ENCODE measurements around the gene BRWD1. TPM values are rescaled to one million over a fixed set of nuclear protein-coding genes. Genes with fewer than 3 reads are reported as not detected.

The BRWD1 gene
- total and polyA plus RNA-seq, 2 of the 13 experiments (the other 11 are each of a cell fraction or from before 2014, with no cell fraction given): 13.9 to 28.0 TPM

- TF ChIP-seq NKX3-1 (CRISPR knock-in tag; IDR thresholded peaks at IDR 0.05) (0 out of 2 replicates have a peak, but pooled peaks have one; percentile 24), MXD4 (CRISPR knock-in tag; IDR thresholded peaks at IDR 0.05) (no peak), ZNF160 (CRISPR knock-in tag; IDR thresholded peaks at IDR 0.05) (no peak), CEBPZ (IDR thresholded peaks at IDR 0.05; ENCODE audit: low read length) (no peak), ZNF256 (CRISPR knock-in tag; conservative IDR thresholded peaks at IDR 0.05) (no peak), SP2 (CRISPR knock-in tag; IDR thresholded peaks at IDR 0.05) (peak; percentile 84), ZNF232 (CRISPR knock-in tag; IDR thresholded peaks at IDR 0.05; ENCODE audit: borderline replicate concordance) (peak; percentile 46; the same call in 1 of the 2 replicates), MYC (CRISPR knock-in tag; IDR thresholded peaks at IDR 0.05; ENCODE audit: borderline replicate concordance) (peak; percentile 53), RARG (CRISPR knock-in tag; IDR thresholded peaks at IDR 0.05; ENCODE audit: low read depth) (no peak), NBN (conservative IDR thresholded peaks at IDR 0.05) (no peak), ZNF777 (CRISPR knock-in tag; IDR thresholded peaks at IDR 0.05) (no peak), ZNF672 (CRISPR knock-in tag; IDR thresholded peaks at IDR 0.05) (no peak), POGZ (CRISPR knock-in tag; IDR thresholded peaks at IDR 0.05) (0 out of 2 replicates have a peak, but pooled peaks have one; percentile 2), LBX2 (CRISPR knock-in tag; IDR thresholded peaks at IDR 0.05; ENCODE audit: borderline replicate concordance) (0 out of 2 replicates have a peak, but pooled peaks have one; percentile 28), JARID2 (CRISPR knock-in tag; IDR thresholded peaks at IDR 0.05; ENCODE audit: insufficient replicate concordance) (no peak), MTF2 (CRISPR knock-in tag; IDR thresholded peaks at IDR 0.05; ENCODE audit: borderline replicate concordance) (no peak), HNF1B (CRISPR knock-in tag; IDR thresholded peaks at IDR 0.05) (no peak)
- TF ChIP-seq, protein P1, sequence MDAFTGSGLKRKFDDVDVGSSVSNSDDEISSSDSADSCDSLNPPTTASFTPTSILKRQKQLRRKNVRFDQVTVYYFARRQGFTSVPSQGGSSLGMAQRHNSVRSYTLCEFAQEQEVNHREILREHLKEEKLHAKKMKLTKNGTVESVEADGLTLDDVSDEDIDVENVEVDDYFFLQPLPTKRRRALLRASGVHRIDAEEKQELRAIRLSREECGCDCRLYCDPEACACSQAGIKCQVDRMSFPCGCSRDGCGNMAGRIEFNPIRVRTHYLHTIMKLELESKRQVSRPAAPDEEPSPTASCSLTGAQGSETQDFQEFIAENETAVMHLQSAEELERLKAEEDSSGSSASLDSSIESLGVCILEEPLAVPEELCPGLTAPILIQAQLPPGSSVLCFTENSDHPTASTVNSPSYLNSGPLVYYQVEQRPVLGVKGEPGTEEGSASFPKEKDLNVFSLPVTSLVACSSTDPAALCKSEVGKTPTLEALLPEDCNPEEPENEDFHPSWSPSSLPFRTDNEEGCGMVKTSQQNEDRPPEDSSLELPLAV (CRISPR knock-in tag; conservative IDR thresholded peaks at IDR 0.05; ENCODE audit: low read depth): no peak
- TF ChIP-seq, protein P2, sequence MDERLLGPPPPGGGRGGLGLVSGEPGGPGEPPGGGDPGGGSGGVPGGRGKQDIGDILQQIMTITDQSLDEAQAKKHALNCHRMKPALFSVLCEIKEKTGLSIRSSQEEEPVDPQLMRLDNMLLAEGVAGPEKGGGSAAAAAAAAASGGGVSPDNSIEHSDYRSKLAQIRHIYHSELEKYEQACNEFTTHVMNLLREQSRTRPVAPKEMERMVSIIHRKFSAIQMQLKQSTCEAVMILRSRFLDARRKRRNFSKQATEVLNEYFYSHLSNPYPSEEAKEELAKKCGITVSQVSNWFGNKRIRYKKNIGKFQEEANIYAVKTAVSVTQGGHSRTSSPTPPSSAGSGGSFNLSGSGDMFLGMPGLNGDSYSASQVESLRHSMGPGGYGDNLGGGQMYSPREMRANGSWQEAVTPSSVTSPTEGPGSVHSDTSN (CRISPR knock-in tag; IDR thresholded peaks at IDR 0.05): no peak
- TF ChIP-seq, protein P3, sequence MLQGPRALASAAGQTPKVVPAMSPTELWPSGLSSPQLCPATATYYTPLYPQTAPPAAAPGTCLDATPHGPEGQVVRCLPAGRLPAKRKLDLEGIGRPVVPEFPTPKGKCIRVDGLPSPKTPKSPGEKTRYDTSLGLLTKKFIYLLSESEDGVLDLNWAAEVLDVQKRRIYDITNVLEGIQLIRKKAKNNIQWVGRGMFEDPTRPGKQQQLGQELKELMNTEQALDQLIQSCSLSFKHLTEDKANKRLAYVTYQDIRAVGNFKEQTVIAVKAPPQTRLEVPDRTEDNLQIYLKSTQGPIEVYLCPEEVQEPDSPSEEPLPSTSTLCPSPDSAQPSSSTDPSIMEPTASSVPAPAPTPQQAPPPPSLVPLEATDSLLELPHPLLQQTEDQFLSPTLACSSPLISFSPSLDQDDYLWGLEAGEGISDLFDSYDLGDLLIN (CRISPR knock-in tag; IDR thresholded peaks at IDR 0.05; ENCODE audit: borderline replicate concordance): peak; percentile 45; the same call in 1 of the 2 replicates
Measured at GRCh38 chr21:39348355-39349210, 35.2 kb upstream of the BRWD1 start, which contains the start of gene HMGN1 (continued).
